GM19455 (cell line): ENCODE data around the gene PARP6.

Experiments
- ATAC-seq: cut with Tn5 transposase; IDR thresholded peaks from one replicate; pipeline ENCODE4 v1.9.1; 2021; ENCODE audit not compliant: unreplicated experiment

The PARP6 gene, protein sequence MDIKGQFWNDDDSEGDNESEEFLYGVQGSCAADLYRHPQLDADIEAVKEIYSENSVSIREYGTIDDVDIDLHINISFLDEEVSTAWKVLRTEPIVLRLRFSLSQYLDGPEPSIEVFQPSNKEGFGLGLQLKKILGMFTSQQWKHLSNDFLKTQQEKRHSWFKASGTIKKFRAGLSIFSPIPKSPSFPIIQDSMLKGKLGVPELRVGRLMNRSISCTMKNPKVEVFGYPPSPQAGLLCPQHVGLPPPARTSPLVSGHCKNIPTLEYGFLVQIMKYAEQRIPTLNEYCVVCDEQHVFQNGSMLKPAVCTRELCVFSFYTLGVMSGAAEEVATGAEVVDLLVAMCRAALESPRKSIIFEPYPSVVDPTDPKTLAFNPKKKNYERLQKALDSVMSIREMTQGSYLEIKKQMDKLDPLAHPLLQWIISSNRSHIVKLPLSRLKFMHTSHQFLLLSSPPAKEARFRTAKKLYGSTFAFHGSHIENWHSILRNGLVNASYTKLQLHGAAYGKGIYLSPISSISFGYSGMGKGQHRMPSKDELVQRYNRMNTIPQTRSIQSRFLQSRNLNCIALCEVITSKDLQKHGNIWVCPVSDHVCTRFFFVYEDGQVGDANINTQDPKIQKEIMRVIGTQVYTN

DNA sequence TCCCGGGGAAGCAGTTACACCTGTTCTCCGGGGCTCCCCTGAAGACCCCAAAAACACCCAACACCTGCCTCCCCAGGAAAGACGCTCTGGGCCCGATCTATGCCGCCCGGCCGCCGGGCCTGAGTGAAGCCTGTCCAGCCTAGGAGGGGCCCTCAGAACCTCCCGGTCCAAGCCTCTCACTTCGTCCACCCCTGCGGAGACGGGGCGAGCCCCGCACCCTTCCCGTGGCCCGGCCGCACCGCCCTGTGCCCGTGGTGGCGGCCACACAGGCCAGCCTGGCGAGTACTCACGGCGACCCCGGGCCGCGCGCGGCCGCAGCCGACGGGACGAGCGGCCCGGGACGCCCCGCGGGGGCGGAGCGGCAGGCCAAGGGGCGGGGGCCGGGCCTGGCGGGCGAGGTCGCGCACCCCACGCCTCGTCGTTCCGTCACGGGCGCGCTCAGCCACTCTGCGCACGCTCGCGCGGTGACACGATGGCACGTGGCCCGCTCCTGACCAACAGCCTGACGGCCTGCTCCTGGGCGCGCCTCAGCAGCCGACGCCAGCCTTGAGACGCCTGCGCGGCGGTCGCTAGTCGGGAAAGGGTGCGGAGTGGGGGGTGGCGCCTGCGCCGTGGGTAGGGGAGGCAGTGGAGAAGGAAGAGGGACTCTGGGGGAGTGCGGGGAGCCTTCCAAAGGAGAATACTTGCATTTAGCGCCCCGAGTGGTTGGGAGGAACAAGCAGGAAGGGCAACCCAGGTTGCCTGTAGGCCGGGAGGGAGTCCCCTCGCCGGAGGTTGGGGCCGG, at the start of gene PARP6:
Gene PARP6 (minus strand): TSS at position 342 of the 784 bp plus-strand sequence. CDS start 5,077 bp downstream, outside the sequence.
- ATAC-seq = peak; percentile 95

DNA sequence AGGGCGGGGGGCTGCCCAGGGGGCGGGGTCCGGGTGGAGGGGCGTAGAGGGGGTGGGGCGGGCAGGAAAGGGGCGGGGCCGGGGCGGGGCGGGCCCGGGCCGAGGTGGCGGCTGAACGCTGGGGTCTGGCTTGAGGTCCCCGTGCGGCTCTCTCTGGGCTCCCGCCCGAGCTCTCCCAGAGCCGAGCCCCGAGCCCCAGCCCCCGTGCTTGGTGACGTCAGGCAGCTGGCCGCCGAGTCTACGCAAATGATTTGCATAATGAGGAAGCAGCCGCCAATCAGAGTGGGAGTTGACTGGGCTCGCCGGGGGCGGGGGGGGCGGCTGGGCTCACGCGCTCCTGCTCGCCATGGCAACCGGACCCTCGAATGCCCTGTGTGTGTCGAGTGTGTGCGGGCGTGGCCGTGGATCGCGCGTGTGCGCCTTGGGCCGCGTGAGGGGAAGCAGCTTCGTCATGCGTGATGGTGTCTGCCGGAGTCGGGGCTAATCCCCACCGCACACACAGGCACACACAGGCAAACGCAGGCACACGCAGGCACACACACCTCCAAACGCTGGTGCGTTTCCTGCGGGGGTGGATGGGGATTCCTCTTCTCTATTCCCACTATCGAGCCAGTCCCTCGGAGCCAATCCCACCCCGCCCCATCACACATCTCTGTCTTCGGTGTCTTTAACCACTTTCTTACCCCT, 47.8 kb upstream of the PARP6 start, which contains the start of gene CELF6:
Gene CELF6 (minus strand): TSS at position 173 of the 687 bp plus-strand sequence. CDS start 283 bp downstream, outside the sequence.
- peak; percentile 68 for ATAC-seq

DNA sequence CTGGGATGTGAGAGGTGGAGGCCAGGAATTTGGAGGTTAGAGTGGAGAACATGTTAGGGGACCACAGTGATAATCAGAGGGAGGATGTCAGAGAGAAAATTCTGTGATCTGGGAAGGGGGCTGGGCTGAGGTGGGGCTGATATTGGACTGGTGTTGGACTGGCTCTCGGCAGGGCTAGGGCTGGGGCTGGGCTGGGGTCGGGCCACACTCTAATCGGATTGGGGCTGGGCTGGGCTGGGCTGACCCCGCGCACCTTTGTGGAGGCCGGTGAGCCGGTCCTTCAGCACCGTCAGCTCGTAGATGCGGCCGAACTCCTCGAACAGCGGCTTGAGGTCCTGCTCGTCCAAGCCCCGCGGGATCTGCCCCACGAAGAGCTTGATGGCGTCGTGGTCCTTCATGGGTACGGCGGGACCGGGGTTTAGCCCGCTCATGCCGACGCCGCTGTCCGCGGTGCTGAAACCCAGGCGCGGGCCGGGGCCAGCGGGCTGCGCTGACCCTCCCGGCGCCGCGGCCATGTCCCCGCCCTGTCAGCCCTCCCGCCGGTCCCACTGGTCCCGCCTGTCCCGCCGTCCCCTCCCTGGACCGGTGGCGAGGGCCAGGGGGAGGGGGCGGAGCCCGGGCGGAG, 47.1 kb upstream of the PARP6 start:
- peak; percentile 8 for ATAC-seq

DNA sequence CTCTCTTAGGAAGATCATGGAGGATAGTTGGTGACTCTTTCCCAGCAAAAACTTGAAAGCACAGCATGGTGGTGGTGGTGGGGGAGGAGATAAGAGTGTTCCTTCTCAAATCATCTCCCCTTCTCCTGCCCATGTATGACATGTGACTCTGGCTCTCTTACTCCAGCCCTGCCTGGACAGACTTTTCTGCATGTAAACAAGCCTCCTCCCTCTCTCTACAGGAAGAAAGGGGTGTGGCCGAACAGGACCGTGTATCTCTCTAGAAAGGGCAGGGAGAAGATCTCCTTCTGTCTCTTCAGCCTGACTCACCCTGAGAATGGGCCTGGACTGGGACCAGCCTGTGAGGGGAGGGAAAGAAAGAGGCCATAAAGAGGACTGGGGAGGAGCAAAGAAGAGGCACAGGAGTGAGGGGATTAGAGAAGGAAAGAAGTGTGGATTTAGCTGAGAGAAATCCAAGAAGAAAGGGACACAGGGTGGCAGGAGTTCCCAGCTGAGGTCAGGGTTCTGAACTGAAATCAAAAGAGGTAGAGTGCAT, 46.1 kb upstream of the PARP6 start:
- no peak for ATAC-seq

DNA sequence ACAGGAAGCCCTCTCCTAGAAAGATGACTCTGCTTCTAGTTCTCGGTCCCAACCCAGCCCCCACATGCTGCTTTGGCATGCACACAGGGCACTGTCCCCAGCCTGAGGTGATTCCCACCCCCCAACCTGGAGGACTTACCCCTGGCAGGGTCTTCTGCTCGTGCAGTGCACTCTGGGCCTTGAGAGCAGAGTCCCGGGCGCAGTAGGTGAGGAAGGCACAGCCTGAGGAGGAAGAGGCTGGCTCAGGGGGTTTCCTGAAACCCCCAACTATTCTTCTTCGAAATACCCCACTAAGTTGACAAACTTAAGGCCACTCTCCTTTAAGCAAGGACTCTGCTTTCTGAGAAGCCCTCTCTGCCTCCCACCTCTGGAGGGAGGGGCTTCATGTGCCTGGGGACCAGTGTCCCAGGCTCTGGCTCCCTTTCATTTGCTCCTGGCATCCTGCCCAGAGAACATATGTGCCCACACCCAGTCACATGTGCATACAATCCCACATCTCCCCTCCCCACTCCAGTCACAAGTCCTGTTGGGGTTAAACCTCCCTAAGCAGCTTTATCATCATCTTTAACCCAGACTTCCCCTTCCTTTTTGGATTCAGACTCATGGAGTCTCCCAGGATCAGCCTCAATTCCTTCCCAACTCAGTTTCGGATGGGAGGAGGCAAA, 43.5 kb upstream of the PARP6 start:
- ATAC-seq = no peak

DNA sequence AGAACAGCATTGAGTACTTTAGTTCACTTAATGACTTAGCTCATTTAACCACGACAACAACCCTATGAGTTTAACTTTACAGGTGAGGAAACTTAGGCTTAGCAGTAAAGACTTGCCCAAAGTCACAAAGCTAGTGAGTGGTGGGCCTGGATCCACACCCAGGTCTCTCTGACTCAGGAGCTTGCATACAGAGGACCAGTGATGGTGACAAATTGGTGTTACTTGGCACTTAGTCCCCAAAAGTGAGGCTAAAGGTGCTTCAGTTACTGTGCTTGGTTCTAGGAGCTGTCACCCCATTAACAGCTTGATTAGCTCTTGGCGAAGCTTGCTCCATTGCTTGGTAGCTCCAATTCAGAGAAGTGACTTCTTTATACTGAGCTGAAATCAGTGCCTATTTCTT, 41.5 kb upstream of the PARP6 start:
- no peak for ATAC-seq

DNA sequence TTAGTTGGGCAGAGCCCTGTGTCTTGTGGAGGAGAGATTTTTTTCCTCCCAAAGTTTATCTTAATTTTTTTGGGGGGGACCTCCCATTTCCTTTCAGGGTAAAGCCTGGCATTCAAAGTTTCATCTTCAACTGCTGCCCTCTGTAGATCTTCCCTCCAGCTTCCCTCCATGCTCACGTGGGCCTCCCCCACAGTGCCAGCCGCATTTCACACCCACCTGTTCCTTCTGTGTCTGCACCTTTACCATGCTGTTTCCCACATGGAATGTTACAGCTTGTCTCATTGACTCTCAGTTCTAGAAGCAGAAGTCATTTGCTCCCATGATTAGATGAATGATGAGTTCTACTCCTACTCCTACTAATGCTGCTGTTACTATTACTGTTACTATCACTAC, 41.1 kb upstream of the PARP6 start:
- no peak for ATAC-seq

DNA sequence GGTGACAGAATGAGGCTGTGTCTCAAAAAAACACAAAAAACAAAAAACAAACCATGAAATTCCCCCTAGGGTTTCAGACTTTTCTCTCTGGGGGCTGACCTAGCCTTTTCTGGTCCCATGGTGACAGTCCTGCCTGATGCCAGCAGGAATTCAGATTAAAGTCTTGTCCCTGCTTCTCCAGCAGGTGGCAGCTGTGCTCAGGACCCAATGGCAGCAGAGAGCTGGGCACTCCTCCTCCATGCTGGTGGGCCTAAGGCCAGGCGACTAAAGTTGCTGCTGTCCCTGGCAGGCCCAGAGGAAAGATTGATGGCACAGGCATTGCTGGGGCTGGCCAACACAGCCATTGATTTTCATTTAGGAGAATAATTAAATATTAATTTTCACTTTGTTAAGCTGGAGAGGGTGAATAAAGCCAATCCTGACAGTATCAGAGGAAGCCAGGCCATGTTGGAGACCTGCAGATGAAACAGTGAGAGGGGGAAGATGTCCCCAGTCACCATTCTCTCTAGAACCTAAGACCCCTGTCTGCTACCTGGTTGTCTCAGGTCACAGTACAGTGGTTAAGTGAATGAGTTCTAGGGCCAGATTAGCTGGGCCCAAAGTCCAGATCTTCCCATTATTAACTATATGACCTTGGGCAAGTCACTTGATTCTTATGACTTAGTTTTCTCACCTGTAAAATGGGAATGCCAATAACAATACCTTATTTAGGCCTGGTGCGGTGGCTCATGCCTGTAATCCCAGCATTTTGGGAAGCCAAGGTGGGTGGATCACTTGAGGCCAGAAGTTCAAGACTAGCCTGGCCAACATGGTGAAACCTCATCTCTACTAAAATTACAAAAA, 40.5 kb upstream of the PARP6 start:
- peak; percentile 69 for ATAC-seq

DNA sequence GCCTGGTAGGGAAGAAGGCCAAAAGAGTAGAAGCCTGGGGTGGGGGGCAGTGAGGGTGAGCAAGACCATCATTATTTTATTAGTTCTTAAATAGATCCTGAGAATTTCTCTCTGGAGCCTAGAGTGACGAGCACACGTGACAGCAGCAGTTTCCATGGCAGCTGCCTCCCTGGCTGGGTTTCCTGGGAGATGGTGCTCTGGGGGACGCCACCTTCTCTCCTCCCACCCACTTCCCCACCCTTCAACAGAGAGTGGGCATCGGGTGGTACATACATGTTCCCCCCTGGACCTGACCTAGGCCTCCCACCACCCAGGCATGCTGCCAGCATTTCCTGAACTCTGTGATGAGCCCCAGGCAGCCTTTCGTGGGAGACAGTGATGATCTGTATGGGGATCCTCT, 34.7 kb upstream of the PARP6 start:
- no peak for ATAC-seq

DNA sequence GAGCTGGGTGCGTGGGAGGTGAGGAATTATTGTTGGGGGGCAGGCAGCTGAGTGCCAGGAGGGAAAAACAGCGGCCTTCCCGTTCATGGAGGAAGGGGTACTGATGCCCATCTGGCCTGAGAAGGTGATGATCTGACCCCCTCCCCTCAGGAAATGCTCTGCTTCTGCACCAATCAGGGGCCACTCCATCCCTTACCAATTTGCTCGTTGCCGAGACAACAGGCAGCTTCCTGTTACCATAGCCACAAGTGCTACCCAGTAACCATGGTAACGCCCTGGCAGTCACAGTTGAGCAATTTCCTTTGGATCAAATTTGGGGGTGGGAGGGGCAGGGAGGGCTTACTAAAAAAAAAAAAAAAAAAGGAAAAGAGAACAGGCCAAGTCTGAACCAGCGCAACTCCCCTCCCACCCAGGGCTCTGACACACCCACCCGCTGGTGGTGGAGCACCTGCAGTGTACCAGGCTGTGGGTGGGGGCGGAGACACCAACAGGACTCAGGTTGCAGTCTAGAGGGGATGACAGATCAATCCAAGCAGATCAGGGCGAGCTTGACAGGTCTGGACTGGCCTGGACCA, 33.9 kb upstream of the PARP6 start:
- ATAC-seq = no peak

DNA sequence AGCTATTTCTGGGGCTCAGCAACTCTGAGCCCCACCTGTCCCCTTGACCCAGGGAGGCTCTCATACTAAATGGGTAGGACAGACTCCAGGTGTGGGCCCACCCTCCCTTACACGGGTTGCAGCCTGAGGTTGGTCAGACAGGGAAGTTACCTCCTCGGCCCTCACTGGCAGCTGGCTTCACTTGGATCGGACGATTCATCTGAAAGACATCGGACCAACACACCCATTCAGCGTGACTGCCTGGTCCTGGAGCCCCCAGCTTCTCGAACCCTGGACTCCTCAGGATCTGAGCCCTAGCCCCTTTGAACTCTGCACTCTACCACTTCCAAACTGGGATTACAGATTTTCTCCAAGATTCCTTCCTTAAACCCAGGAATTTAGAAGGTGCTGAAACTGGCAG, 32.2 kb upstream of the PARP6 start:
- ATAC-seq = no peak

DNA sequence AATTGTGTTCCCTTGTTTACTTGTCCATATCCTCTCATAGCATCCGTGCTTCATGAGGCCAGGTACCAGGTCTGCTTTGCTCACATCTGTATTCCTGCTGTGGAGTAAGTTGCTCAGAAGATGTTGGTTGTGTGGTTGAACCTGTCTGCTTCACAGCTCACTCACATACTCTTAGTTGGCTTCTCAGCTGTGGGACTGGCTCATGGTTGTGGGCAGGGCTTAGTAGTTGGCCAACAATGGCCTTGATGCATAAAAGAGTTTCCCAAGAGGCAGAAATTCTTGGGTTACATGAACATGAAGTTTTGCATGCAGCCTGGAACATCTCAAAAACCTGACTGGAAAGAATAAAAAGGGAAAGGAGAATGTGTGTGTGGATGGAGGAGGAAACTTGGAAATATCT, 30.6 kb upstream of the PARP6 start:
- ATAC-seq = no peak

DNA sequence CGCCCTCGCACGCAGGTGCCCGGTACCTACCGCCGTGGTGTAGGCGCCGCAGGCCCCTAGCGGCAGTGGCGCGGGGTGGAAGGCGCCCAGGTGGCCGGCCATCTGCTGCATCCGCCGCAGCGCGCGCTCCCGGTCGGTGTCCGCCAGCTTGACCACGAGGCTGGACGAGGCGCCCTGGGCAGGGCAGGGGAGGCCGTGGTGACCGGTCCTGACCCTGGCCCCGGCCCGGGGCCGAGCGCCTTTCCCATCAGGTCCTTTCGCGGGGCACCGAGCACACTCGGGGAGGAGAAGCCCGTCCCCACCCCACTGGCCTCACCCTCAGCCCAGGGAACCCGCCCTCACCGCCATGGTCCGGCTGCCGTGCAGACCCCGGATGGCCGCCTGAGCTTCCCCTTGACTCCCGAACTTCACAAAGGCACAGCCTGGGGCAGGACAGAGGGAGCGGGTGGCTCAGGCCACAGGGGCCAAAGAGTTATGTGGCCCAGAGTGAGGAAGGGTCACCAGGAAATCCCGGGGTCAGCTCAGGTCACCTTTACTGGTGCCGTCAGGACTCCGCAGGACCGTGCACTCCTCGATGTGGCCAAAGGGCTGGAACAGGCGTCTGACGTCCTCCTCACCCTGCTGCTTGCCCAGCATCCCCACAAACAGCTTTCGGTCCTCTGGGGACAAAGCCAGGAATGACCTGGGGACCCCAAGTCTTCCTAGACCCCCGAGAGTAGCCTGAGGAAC, 17.4 kb upstream of the PARP6 start:
- ATAC-seq = no peak

DNA sequence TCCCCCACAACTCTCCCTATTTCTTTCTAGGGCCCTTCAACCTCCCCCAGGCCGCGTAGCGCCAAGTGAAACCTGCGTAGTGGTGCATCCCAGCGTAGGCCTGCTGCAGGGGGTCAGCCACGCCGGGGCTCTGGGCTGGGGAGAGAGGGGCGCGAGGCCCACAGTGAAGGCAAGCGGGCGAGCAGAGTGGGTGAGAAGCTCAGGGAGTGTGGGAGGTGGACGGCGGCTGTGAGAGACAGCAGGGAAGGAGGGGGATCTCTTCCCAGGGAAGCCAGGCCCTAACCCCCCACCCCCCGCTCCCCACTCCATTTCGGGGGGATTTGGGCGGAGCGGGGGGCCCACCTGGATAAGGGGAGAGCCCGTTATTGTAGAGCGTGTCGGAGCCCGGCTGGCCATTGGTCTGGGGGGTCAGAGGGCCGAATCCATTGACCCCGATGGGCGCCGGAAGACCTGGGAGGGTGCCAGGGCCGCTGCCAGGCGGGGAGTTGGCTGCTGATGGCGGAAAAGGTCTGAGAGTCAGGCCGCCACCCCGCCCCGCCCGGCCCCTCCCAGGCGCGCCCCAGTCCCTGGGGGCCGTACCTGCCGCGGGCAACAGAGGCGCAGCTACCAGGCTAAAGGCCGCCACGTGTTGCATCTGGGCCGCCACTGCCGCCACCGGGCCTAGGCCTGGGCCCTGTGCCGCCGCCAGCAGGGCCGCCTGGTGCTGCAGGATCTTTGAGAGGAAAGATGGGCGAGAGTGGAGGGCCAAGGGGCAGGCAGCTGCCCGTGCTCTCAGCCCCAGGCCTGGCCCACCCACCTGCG, 16.6 kb upstream of the PARP6 start:
- no peak for ATAC-seq

DNA sequence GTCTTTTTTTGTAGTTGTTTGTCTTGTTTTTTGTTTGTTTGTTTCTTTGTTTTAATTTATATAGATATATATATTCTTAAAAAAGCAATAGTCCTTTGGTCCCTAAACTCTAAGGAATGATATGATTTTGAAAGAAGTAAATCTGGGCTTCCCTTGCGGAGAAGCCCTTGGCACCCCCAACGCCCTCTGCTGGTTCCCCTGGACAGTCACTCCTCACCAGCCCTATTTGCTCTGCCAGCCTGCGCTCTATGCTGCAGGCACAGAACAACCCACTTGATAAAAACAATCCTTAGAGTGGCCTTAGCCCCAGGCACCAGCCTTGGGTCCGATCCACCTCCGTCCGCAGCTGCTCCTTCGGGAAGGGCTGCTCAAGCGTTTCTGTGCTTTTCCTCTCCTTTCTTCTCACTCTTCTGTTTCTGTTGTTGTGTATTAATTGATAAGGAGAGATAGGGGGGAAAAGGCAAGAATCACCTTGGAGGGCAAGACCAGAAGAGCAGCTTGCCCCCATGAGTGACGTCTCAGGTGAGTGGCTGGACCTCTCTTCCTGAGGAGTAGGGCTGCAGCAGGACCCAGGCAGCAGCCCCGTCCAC, 13.7 kb upstream of the PARP6 start:
- no peak for ATAC-seq

DNA sequence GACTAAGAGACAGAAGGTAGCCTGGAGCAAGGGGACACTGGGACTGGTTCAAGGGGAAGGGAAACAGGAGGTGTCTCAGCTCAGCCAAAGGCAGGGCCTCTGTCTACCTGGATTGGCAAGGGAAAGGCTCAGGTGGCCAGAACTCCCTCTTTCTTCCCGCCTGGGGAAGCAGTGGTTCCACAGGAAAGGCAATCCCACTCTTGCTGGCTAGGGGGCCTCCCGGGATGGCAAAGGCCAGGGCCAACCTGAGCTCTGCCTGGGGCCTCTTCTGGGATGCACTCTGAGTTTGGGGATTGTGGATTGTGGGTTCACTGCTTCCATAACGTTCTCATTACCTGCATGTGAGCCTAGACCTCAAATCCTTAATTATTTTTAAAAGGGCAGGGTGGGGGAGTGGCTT, 13.0 kb upstream of the PARP6 start:
- ATAC-seq = no peak

DNA sequence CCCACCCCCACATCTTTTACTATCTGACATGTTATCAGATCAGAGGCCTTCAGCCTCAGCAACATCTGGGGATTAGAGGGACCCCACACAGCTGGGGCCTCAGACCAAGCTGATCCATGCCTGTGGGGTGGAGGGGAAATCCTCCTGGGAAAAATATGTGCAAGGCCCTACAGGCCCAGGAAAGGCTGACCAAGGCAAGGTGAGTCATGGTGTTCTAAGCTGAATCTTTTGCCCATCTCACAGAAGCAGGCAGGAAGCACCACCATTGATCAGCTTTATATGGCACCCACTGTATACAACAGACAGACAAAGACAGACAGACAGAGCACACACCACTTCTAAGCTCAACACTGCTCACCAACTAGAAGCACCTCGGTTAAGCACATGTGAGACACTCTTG, 12.4 kb upstream of the PARP6 start:
- no peak for ATAC-seq
